A204.1 (cell line): Measurements from ENCODE around the gene INO80B.
"Not testable (repeated sequence)": the region's sequence is repeated elsewhere in the genome, so short reads cannot be mapped to it uniquely, and the experiment has no call there.

Experiments
- FAIRE-seq: peaks from 2 replicates; lab custom pipeline; 2012; peaks lifted over from hg19 to GRCh38; lab: Jason Lieb, UNC

Gene INO80B

DNA sequence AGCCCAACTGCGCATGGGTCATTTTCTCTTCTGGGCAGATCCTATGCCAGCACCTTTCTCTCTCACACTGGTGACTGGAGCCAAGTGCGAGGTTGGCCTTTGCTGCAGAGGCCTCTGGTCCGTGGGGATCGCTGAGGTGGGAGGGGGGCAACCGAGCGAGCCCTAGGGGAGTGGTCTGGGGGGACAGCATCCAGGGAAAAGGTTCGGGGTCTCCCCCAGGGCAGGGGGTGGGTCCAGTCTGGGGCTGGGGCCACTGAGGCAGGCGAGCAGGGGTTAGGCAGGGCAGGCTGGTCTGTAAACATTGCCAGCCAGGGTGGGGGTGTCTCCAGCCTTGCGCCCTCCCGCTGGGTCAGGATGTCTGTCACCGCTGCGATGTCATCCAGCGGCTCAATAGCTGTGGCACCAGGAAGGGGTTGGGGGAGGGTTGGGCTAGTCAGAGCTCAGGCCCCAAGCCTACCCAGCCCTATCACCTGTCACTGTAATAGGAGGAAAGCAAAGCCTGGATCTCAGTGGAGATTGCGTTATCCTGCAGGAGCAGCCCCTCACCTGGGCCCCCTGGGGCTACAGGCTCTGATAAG is 28.6 kb upstream of the INO80B start:
- no peak for FAIRE-seq

DNA sequence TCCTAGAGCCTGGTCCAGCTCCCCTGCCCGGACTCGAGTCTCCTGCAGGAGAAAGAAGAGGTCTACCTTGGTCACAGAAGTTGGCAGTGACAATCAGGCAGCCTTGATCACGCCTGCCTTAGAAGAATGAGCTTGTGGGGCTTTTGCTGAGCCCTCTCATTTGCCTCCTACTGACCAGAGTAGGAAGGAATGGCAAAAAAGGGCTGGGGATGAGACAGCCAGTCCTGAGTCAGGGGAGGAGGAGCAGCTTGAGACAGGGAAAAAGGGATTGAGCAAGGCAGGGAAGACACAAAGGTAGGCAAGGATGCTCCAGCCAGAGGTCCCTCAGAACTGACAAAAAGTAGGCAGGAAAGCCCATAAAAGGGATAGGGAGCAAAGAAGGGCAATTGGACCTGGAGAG is 27.3 kb upstream of the INO80B start:
- FAIRE-seq, result no peak

DNA sequence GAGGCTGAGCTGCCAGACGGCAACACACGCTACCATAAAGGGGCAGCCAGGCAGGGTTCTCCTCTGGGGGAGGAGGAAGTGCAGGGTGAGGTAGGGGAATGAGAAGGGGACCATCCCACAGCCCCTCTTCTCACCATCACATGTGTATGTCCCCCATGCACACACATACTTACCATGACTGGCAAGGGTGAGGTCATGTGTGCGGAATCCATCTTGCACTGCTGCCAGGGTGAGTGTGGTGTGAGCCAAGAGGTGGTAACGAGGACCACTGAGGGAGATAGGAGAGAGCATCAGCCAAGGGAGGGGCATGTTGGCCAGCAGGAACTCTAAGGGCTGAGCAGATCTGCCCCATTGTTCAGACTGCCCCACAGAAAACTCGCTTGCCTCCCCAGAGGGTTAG is 26.2 kb upstream of the INO80B start:
- FAIRE-seq, result no peak

DNA sequence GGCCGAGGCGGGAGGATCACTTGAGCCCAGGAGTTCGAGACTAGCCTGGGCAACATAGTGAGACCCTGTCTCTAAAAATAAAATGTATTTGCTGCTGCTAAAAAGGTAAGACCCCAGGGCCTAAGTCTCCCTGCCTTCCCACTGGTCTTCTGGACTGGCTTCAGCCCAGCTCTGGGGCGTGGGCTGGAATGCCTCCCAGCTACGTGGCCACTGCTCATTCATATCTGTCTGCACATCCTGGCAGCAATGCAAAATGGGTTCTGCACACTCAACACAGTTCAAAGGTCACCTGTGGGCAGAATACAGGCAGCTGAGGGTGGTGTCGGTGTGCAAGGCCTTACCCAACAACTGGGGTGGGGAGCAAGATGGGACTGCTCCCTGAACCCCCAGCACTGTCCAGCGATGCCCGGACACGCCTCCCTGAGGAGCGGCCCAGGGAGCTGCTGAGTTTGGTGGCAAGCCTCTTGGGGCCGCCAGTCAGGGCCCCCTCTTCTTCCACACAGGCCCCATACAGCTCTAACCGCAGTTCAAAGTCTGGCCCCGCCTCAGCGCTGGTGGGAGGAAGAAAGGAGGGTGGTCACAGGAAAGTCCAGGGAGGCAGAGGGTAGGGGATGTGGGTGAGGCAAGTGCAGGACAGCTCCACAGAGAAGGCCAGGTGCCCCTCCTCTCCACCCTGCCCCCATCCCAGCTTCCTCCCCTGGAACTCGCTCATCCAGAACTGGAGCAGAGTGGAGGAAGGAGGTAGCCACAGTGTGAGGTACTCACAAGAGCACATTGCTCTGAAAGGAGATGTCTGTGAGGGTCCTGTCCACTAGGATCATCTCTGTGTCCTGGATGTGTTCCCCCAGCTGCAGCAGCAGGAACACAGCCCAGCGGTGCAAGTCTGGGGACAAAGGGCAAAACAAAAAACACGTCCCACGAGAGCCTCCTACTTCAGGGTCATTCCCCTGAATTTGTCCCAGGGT is 25.1 kb upstream of the INO80B start:
- FAIRE-seq, result no peak

DNA sequence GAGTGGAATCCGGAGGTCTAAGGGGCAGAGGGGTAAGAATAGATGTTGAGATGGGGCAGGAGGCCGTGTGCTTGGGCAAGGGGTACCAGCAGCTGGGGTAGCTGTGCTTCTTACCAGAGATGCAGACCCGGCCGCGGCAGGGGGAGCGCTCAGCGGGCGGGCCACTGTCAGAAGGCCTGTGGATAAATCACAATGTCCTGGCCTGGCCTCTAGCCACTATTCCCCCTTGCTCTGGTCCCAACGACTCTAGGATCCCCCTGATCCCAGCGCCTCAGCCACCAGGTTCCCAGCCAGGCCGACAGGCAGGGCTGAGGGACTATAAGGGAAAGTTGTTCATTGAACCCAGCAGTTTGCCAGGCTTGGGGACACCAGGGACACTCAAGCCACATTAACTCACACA is 24.4 kb upstream of the INO80B start:
- FAIRE-seq, result no peak

DNA sequence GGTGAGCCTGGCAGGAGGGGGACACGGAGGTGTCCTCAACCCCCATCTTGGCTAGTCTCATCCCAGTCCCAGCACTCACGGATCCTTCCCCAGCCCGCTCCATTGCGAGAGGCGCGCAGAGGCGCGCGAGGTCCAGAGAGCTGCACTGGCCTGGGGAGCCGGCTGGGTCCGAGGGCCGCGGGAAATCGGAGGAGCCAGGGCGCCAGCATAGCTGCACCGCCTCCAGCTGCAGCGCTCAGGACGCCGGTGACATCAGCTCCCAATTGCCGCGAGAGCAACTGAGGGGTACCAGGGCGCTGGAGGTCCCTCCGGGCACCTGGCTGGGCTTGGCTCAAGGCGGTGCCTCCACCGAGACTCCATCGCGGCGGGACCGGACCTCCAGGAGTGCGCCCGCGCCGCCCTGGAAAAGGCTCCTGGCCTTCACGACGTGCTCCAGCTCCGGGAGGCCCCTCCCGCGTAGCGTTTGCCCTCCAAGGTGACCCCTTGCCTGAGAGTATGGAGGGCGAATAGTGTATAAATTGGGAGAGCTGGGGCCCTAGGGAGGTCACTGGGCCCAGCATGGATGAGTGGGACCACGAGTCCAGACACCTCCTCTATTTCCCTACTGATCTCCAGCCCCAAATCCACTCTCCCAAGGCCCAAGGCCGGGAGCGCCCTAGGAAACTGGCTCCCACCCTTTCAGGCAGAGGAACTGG is 18.6 kb upstream of the INO80B start:
- FAIRE-seq, result no peak

DNA sequence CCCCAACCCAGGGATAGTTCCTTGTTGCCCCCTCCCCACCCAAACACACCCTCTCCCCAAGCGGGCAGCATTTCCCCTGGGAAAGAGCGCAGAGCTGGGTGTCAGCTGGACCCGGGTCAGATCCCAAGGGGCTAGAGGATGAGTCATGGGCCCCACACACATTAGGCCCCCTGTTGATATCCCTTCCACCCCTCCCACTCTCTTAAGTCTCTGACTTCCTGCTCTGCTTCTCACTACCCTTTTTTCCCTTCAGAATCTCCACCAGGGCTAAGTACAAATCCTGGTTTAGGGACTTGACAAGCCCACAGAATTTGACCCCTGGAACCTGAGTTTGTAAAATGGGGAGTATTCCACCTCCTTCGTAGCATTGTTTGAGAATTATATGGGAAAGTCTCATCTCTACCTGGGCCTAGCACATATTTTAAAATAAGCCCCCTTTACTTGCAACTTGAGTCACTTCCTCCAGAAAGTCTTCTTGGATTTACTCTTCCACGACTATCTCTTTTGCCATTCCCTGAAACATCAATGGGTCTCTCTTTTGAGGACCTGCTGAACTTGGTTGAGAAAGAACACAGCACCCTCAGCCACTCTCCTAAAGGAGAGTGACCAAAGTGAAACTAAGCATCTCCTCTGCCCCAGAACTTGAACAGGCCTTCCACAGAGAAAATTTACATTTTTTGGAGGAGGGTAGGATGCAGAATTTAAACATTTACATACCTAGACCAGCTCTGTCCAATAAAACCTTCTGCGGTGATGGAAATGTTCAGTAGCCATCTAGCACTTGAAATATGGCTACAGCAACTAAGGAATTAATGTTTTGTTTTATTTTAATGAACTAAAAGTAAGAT is 17.8 kb upstream of the INO80B start:
- no peak for FAIRE-seq

DNA sequence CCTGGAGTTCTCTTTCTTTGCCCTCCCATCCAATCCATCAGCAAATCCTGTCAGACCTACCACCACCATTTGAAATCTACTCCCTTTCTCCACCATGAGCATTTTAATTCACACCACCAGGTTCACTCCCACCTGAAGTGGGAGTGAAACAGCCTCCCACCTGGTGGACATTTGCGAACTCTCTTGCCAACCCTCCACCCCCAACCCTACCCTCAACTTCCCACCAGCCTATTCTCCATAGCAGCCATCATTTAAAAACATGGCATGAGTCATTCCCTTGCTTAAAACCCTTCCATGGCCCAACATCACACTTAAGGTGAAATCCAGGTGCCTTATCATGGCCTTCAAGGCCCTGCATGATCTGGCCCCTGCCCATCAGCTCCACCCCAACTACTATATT is 16.6 kb upstream of the INO80B start:
- FAIRE-seq, result no peak

DNA sequence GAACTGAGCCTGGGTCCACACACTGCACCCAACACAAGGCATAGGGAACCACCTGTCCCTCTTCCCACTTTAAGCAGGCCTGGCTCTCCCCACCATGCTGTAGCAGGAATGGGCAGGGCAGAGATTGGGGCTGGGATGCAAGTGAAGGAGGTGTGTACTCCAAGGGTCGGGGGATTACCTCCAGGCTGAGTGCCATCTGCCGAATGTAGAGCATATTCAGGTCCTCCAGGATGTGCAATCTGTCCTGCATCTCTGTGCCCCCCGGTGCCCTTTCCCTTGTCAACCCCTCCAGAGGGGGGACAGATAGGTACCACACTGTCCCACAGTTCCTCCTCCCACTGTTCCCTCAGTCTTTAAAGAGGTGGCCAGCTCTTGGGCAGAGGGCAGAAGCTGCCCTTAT is 15.5 kb upstream of the INO80B start:
- no peak for FAIRE-seq

DNA sequence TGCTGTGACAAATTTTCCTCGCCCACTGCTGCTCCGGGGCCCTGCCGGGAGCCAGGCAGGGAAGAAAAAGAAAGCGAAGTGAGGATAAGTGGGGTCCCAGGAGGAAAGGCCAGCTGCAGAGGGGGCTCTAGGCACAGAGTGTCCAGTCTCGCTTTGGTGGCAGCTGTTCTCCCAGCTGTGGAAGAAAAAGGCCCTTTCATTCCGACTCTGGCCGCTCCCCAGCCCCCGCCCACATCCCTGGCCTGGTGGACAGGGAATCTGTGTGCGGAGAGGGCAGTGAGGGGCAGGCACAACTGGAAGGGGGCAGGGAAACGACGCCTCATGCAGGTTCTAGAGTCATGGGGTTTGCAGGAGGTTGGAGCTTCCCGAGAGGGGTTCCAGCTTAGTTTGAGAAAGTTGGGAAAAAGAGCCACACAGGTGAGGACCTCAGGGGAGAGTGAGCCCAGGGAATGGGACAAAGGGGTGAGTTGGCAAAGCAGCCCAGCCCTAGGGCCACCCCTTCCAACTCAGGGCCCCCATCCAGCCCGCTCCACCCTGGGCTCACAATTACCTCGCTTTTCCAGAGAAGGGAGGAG is 15.0 kb upstream of the INO80B start:
- FAIRE-seq, result no peak

DNA sequence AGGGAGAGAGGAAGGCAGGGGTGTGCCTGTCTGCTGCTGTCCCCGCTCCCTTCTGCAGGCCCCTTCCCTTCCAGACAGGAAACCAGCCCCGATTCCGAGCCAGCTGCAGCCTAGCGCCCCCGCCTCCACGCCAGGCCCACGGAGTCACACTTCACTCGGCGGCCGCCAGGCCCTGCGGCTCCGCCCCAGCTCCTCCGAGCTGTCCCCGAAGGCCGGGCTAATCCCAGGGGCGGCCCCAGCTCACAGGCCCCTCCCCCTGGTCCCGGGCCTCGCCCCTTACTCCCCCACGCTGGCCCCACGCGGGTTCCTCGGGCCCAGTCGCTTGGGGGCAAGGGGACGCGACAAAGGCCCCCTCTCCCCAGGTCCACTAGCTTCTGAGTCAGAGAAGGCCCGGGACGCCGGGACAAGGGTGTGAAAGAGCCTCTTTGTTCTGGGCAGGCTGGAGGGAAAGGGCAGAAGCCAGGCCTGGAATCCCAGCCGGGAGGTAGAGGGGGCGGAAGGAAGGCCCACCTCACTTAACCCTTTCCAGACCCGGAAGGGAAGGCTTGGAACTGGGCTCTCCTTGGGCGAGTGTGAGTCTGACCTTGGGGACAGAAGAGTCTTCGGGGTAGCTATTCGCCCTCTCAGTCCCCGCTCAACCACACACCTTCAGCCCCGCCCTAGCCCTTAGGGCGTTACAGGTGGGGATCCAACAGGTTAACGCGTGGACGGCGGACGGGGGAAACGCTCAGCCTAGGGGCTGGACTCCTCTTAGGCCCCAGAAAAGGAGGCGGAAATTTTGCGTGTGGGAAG is 14.3 kb upstream of the INO80B start:
- no peak for FAIRE-seq

DNA sequence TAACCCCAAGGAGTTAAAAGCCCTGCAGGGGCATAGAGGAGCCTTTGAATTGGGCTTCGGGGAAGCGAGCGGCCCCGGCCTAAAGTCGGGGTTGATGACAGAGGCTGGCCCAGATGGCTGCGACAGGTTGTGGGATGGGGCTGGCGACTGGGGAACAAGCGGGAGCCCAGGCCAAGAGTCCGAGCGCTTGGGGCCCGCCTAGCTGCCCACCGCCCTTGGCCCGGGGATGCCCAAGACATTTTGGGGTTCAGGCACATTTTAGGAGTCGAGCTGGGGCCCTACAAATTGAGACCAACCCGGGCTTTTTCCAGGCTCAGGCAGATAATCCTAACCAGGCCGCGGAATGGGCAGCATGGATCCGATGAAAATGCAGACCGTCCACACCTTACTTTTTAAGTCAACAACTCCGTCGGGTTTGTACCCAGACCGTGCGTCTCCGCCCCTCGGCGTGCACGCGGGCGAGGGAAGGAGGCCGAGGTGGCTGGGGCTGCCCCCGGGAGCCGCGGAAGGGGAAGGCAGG is 13.7 kb upstream of the INO80B start:
- FAIRE-seq, result no peak

DNA sequence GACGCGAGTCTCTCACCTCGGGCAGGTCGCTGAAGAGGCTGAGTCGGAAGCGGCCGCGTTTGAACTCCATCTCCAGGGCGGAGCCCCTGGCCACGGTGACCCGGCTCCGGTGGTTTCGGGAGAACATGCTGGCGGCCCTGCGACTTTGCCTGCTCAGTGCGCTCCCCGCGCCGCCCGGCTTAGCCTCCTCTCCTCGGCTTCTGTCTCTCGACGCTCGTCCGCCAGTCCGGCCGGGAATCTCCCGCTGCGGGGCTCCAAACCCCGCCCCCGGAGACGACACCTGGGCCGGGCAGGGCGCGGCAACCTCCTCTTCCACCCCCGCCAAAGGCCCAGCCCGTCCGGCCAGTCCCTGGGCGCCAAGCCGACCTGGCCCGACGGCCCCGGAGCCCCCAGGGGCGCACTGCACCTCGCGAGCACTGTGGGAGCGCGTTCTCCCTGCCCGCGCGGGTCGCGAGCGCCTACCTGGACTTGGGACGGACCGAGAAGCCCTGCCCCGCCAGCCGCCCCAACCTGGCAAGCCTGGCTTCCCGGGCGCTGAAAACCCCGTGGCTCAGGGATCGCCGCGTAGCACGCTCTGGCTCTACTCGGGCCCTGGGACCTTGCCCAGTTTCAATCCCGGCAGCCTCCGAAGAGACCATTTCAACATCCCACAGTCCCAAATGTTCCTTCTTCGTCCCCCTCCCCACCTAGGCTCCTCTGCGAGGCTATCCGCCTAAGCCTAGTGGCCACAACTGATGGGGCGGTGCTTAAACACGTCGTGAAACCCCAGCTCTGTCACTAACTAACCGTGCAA is 13.0 kb upstream of the INO80B start, which contains the start of gene RTKN:
TSS of gene RTKN (minus strand) at position 248 of the 793 bp plus-strand sequence. CDS start at position 127, 121 bp downstream.
- FAIRE-seq, result no peak

DNA sequence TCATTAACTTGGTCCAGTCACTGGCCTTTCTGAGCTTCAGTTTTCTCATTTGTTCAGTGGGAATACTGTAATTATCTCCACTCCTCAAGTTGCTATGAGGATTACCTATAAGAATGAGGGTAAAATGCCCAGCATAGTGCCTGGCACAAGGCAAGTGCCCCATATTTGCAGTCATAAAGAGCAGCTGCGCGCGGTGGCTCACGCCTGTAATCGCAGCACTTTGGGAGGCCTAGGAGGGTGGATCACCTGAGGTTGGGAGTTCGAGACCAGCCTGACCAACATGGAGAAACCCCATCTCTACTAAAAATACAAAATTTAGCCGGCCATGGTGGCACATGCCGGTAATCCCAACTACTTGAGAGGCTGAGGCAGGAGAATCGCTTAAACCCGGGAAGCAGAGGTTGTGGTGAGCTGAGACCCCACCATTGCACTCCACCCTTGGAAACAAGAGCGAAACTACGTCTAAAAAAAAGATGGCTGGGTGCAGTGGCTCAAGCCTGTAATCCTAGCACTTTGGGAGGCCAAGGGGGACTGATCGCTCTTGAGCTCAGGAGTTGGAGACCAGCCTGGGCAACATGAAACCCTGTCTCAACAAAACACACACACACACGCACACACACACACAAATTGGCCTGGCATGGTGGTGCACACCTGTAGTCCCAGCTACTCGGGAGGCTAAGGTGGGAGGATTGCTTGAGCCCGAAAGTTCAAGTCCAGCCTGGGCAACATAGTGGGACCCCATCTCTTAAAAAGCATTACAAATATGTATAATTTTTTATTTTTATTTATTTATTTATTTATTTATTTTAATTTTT is 12.2 kb upstream of the INO80B start:
- not testable (repeated sequence) for FAIRE-seq

DNA sequence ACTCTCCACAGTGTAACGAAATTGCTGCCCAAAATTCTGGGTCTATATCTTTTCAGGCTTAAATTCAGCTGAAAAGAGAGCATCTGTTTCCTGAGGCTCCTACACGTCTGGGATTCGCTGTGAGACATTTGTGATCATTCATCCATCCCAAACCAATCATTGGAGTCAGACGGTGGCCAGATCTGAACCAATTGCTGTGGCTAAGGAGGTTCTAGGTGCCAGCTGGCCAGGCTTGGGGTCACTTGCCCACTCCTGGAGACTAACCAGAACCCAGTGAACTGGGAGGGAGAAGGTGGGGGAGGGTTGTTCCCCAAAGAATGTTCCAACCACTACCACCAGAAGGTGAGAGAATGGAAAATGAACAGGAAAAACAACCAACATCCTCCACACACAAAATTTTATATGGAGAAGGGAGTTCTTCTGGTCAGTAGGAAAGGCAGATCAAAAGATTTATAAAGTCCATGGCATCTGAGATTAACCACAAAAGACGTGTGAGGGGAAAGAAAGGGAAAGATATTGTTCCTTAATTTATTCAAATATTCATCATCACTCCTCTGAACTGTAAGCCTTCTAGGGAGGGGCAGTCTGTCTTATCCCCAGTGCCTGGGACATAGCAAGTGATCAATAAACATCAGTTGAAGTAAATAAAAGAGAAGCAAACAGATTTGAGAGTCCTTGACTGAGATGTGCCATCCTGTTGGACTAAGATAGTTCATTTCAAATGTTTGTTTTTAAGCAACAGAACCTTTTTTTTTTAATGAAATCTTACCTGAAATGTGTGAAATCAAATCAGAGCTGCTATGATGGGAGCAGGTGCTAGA is 10.2 kb upstream of the INO80B start:
- FAIRE-seq, result no peak

DNA sequence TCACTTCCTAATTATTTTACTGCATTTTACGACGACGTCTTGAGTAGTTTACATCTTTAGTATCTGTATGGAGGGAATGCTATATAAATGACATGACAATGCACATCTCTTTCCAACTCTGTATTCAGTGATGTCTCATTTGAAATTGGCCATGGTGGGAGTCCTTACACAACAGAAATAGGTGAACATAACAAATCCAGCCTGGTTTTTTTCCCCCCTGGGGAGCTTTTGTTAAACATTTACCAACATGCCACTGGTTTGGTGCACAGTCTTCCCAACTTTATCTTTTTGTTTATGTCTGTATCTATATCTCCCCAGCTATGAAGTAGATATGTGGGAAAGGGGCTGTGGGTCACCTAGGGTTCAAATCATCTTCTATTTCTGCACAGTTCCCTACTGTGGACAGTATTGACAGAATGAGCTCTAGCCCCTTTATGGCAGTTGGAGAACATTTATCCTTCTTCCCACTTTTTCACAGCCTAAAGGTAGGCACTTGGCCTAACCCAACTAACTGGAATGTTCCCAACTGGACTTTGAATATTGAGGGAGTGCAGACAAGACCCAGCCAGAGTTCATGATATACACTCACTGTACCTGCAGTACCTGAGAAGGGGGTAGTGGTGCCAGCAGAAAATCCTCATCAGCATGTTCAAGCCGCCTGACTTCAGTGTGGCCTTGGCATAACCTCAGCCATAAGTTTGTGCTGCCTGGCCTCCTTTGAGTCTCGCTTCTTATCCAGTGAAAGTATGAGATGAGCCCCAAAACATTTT is 7.5 kb upstream of the INO80B start:
- no peak for FAIRE-seq

DNA sequence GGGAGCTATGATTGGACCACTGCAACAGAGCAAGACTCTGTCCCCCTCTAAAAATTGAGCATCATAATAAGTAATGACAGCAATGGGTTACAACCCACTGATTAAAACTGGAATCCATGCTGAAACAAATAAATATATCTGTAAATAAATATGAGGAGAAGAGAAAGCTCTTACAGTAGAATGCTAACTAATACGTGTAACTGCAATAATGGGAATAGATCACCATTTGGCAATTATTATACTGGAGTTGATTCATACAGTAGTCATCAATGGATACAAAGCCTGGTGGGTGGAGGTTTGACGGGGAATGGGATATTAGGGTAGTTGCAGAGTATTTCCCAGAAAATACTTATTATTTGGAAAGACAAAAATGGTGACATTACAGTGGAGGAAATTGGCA is 6.1 kb upstream of the INO80B start:
- no peak for FAIRE-seq
